Suprapubic skin (tissue), 4 donors: ENCODE results near the gene DNAAF1.

ENCODE experiments used
- EP300 ChIP-seq: sonication (generic); formaldehyde crosslinking; IDR thresholded peaks from one replicate; pipeline ENCODE4 v1.6.1; 2017; ENCODE audit warnings: antibody characterized with exemption
- POLR2A ChIP-seq, 2 donors: fragments of 450-650 bp; IDR thresholded peaks; one replicate each; pipeline ENCODE4 v1.6.1; 2017; ENCODE audit warnings: antibody characterized with exemption in 2 of 2, mild to moderate bottlenecking in 2 of 2, moderate library complexity in 2 of 2
- POLR2AphosphoS5 ChIP-seq, 3 donors: sonication (generic); formaldehyde crosslinking; IDR thresholded peaks; one replicate each; pipeline ENCODE4 v1.6.1; 2017; ENCODE audit warnings: antibody characterized with exemption in 3 of 3
- TF ChIP-seq, protein P1 (sequence below), 2 donors: fragments of 200-600 bp in 1 of 2; fragments of 450-650 bp in 1 of 2; sonication (generic) in 1 of 2; IDR thresholded peaks; one replicate each; pipeline ENCODE4 v1.5.1; 2016 to 2019; ENCODE audit warnings: antibody characterized with exemption in 2 of 2, mild to moderate bottlenecking in 1 of 2, moderate library complexity in 1 of 2

- TF ChIP-seq POLR2A (IDR thresholded peaks at IDR 0.05) (no peak), POLR2AphosphoS5 (IDR thresholded peaks at IDR 0.05) (no peak), EP300 (no peak)
- TF ChIP-seq, protein P1, sequence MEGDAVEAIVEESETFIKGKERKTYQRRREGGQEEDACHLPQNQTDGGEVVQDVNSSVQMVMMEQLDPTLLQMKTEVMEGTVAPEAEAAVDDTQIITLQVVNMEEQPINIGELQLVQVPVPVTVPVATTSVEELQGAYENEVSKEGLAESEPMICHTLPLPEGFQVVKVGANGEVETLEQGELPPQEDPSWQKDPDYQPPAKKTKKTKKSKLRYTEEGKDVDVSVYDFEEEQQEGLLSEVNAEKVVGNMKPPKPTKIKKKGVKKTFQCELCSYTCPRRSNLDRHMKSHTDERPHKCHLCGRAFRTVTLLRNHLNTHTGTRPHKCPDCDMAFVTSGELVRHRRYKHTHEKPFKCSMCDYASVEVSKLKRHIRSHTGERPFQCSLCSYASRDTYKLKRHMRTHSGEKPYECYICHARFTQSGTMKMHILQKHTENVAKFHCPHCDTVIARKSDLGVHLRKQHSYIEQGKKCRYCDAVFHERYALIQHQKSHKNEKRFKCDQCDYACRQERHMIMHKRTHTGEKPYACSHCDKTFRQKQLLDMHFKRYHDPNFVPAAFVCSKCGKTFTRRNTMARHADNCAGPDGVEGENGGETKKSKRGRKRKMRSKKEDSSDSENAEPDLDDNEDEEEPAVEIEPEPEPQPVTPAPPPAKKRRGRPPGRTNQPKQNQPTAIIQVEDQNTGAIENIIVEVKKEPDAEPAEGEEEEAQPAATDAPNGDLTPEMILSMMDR (IDR thresholded peaks at IDR 0.05) = no peak
Measured at GRCh38 chr16:84132527-84133285, 12.4 kb upstream of the DNAAF1 start.
